HG02970 (cell line): ENCODE results near the gene TNFAIP6.
"Not testable (repeated sequence)": the region's sequence is repeated elsewhere in the genome, so short reads cannot be mapped to it uniquely, and the experiment has no call there.

ENCODE experiments used
- ATAC-seq: cut with Tn5 transposase; IDR thresholded peaks from one replicate; pipeline ENCODE4 v1.9.1; 2021; ENCODE audit warnings: mild to moderate bottlenecking, moderate library complexity, moderate number of reproducible peaks; ENCODE audit not compliant: unreplicated experiment, low FRiP score

Gene TNFAIP6, protein sequence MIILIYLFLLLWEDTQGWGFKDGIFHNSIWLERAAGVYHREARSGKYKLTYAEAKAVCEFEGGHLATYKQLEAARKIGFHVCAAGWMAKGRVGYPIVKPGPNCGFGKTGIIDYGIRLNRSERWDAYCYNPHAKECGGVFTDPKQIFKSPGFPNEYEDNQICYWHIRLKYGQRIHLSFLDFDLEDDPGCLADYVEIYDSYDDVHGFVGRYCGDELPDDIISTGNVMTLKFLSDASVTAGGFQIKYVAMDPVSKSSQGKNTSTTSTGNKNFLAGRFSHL

DNA sequence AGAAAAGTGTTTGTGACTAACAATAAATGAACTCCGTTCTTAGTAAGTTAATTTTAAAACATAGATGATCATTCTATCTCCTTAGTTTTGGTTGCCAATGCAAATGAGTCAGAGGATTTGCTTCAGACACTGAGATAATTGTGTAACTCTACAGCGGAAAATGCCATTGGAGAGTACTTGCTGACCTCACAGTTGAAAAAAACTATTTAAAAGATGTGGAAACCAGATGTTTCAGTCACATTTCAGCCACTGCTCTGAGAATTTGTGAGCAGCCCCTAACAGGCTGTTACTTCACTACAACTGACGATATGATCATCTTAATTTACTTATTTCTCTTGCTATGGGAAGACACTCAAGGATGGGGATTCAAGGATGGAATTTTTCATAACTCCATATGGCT is at the start of gene TNFAIP6:
TSS of gene TNFAIP6 (plus strand) at position 234 of the 400 bp plus-strand sequence. CDS start at position 309, 75 bp downstream.
- ATAC-seq = no peak

DNA sequence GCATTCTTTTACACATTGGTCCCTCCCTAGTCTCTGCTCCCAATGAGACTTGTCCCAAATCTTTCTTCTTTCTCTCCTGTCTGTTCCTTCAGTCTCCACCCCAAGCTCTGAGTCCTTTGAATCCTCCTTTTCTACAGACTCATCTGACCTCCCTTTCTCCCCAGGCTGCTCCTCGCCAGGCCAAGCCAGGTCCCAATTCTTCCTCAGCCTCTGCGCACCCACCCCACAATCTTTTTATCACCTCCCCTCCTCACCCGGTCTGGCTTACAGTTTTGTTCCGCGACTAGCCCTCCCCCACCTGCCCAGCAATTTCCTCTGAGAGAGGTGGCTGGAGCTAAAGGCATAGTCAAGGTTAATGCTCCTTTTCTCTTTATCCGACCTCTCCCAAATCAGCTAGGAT is 47.1 kb upstream of the TNFAIP6 start:
- ATAC-seq = not testable (repeated sequence)

DNA sequence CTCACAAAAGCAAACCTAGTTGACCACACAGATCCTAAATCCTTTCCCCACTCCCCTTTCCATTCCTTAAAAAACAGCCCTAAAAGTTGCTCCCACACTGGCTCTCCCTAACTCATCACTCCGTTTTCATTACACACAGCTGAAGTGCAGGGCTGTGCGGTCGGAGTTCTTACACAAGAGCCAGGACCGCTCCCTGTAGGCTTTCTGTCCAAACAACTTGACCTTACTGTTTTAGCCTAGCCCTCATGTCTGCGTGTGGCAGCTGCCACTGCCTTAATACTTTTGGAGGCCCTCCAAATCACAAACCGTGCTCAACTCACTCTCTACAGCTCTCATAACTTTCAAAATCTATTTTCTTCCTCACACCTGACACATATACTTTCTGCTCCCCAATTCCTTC is 45.0 kb upstream of the TNFAIP6 start:
- ATAC-seq = not testable (repeated sequence)

DNA sequence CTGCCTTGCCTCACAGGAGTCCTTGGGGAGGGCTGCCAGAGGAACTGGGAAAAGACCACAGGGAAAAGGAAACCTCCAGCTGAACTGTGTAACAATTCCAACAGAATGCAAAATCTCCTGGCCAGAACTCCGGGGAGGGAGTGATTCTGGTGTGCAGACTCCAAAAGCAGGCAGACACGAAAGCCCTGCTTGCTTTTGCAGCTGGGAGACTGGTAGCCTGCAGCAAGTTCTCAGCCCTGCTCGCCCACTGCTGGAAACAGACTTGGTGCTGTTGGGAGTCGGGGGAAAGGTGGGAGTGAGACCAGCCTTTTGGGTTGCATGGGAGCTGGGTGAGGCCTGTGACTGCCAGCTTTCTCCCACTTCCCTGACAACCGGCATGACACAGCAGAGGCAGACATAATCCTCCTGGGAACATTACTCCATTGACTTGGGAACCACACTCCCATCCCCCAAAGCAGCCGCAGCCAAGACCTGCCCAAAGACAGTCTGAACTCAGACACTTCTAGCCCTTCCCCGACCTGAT is 42.0 kb upstream of the TNFAIP6 start:
- no peak for ATAC-seq

DNA sequence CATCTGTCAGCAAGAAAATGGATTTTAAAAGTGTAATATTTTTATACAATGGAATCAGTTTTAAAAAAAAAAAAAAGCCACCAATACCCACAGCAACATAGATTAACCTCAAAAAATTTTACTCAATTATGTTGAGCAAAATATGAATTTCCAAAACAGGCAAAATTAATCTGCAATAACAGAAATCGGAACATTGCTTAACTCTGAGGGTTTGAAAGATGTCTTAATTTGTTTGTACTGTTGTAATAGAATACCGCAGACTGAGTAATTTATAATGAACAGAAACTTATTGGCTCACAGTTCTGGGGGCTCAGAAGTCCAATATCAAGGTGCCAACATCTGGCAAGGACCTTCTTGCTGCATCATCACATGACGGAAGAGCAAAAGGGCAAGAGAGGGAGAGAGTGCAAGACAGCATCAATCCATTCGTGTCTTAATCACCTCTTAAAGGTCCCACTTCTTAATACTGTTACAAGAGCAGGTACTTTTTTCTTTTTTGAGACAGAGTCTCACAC is 31.8 kb upstream of the TNFAIP6 start:
- ATAC-seq = no peak

DNA sequence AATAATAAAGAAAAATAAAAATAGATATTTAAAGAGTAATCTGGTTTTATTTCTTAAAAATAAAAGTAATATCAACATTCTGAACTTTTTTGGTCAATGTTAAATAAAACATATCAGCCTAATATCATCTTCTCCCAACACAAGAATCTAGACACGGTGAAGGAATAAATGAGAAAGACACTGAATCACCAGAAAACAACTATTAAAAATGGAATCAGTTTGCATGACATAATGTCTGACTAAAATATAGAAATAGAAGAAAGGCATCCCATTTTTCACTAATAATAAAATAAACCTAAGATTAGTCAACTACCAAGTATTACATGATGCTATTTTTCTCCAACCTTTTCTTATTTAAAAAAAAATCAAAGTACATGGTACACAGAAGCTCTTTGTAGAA is 30.8 kb upstream of the TNFAIP6 start:
- ATAC-seq = no peak

DNA sequence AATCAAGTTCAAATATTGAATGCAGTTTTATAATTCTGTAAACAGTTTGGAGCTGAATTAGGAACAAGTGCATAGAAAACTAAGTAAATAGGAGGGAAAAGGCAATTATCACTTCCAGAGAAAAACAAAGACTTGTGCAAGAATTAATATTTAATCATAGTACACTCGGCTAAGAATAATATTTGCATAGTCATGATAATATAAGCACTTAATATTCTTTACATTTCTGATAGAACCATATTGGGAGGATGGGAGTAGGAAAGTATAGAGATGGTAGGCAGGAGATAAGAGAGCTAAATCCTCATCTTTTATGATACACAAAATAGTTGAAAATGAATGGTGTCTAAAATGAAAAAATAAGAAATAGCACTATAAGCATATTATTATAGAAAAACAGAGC is 27.4 kb upstream of the TNFAIP6 start:
- ATAC-seq = no peak

DNA sequence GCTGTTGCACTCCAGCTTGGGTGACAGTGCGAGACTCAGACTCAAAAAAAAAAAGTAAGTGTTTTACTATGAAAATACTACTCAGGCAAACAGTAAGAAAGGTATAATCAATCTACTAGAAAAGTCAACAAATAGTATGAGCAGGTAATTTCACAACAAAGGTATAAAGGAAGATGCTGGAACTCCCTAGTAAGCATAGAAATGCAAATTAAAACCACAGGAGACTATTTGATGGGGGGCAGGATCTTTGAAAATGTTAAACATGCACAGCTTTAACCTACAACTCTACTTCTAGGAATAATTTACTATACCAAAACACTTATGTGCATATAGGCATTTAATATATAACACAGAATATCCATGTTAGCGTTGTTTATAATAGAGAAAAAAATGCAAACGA is 24.3 kb upstream of the TNFAIP6 start:
- no peak for ATAC-seq

DNA sequence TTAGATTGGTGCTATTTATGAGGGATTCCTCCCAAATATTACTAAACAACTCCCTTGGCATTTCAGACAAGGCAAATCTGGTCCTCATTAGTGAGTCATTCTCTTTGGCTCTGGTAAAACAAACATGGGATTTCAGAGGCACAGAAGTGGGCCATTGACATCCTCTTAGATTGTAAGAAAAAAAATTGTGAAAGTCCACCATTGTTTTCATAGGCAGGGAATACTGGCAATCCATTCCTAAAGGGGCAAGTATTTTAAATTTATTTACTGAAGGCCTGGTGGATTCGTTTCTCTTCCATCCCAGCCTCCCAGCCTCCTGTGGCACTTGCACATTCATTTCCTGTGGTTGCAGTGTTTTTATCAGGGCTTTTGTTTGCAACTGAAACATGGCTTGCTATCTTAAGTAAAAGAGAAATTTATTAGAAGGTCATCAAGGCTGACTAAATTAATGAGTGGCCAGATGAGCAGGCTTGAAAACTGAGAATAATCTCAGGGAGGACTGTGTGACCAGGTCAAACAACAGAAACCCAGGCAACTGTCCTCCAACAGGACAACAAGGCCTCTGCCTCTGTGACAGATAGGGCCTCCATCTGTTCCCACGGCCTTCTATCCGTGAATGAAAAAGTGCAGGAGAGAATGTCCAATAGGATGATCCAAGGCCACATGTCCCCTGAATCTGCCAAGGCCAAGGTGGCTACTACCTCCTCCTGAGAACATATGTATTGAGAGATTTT is 23.1 kb upstream of the TNFAIP6 start:
- ATAC-seq = no peak

DNA sequence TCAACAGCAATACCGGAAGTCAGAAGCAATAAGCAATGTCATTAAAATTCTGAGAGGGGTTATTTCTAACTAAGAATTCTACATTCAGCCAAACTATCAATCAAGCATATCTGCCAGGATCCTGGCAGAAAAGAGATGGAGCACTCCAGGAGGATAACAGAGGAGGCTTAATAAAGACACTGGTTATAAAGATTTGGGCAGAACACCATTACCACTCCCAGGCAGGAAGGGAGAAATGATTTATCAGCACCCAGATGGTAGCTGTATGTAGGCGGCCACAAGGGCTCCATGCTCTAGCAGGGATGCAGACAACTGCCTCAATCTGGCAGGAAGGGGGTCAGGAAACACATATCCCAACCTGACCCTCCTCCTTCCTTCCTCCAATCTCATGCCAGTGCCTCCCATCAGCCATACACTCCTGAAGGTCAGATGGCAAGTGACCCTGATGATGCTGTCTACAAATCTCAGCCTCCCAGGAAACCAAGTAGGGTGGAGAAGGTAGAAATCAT is 20.5 kb upstream of the TNFAIP6 start:
- ATAC-seq = no peak

DNA sequence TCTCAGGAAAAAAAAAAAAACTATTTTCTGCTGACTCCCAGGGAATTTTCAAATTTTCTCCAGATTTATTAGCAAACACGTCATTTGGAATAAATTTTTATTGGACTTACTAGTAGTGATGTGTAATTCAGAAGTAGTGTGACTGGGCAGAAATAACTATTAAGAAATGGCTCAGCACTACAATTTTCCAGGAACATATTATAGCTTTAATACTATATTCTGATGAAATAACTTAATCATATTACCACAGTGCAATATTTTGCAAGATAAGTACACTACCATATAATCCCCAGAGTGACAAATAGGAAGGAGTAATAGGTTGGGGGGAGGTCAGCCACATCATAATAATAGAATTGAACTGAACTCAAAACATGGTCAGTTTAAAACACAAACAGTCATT is 19.7 kb upstream of the TNFAIP6 start:
- no peak for ATAC-seq

DNA sequence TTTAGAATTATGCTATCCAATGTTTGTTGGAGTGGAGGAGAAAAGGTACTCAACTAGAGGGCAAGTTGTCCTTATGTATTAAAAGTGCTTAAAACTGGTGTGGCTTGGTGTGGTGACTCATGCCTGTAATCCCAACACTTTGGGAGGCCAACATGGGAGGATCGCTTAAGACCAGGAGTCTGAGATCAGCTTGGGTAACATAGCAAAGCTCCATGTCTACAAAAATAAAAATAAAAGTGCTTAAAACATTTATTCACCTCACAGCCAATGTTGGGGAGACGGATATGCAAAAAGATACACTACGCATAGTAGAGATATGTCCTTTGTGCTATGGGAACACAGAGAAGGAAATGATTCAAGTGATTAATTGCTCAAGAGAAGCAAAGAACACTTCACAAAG is 19.3 kb upstream of the TNFAIP6 start:
- ATAC-seq = no peak

DNA sequence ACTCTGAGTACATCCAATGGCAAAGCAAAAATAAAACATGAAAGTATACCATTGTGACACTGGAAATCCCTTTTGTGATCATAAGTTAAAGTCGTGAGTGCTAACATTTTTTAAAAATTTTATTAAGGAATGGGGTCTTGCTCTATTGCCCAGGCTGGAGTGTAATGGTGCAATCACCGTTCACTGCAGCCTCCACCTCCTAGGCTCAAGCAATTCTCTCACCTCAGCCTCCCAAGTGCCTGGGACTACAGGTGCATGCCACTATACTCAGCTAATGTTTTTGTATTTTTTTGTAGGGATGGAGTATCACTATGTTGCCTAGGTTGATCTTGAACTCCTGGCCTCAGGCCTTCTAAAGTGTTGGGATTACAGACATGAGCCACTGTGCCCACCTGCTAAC is 14.3 kb upstream of the TNFAIP6 start:
- no peak for ATAC-seq

DNA sequence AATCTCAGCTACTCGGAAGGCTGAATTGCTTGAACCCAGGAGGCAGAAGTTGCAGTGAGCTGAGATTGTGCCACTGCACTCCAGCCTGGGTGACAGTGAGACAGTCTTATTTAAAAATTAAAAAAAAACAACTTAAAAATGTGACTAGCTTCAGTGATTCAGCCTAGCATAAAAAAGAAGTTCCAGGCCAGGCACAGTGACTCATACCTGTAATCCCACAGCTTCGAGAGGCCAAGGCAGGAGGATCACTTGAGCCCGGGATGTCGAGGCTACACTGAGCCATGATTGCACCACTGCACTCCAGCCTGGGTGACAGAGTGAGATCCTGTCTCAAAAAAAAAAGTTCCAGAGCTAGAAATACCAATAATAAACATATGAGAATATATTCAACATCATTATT is 13.2 kb upstream of the TNFAIP6 start:
- ATAC-seq = not testable (repeated sequence)

DNA sequence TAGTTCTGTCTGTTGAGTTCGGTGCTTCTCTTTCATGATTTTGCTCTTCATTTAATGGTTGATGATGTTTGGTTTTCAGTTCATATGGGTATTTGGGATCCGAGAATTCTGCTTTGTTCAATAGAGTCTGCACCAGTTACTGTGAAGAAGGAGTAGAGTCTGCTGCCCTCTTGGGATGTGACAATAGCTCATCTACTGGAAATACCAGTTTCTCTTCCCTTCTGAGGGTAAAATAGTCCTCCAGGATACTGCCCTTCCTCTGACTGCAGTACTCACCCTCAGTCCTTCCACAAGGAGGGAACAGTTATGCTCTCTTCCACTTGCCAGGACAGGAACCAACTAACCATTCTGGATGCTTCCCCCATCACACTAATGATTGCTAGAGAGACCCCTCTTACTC is 12.5 kb upstream of the TNFAIP6 start:
- no peak for ATAC-seq

DNA sequence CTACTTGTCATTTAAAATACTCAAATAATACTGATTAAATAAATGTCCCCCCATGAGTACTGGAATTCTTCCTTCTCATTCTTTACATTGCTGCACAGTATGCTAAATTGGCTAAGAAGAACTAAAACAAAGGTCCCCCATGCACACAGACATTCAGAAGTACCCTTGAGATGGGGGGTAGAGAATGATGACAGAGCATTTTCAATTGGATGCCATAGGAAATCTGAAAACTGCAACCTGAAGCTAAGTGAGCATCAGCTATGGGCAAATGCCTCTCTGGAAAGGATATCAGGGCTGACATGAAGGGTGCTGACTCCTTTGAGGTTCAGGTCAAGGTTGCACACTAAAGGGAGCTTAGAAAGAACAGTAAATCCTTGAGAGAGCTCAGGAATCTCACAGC is 10.1 kb upstream of the TNFAIP6 start:
- ATAC-seq = no peak

DNA sequence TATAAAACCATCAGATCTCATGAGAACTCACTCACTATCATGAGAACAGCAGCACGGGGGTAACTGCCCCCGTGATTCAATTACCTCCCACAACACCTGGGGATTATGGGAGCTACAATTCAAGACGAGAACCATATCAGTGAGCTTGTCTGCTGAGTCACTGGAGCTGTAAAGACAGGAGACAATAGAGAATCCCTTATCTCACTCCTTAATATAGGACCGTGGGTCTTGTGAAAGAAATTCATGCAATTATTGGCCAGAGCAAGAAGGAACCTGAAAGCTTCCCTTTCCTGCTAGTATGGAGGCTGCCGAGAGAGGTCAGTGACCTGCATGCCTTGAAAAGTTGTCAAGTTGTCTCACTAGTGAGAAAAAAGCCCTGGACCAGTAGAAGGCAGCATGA is 9.5 kb upstream of the TNFAIP6 start:
- no peak for ATAC-seq

DNA sequence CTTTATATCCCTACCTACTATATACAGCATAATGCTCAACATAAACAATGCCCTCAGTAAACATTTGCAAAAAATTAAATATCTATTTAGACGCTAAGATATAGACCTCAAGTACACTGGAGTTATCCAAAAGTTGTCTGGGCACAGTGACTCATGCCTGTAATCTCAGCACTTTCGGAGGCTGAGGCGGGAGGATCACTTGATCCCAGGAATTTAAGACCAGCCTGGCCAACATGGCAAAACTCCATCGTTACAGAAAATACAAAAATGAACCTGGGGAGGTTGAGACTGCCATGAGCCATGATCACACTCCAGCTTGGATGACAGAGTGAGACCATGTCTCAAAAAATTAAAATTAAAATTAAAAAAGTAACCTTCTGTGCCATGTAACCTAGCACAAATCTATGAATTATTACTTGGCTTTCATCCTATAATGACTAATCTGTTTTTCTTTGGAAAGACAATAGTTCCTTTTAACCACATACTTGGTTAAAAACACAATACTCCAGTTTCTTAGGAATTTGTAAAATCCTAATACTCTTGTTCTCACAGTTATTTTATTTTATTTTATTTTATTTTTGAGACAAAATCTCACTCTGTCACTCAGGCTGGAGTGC is 6.7 kb upstream of the TNFAIP6 start:
- ATAC-seq = no peak

DNA sequence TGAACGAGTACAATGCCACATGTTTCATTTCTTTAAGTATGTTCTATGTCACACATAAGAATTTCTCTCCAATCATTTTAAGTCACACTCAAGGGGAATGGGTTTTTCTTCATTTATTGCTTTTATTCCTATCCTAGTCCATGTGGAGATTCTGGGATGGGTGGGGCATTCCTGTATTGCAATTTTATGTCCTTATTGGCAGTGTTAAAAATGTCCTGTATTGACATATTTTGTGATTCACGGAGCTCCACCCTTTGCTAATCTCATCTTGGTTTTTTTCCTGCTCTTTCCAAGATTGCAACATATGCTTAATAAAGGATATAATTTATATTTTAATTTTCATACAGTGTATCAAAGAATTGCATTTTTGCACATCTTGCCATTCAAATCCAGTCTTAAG is 3.4 kb upstream of the TNFAIP6 start:
- ATAC-seq = no peak

DNA sequence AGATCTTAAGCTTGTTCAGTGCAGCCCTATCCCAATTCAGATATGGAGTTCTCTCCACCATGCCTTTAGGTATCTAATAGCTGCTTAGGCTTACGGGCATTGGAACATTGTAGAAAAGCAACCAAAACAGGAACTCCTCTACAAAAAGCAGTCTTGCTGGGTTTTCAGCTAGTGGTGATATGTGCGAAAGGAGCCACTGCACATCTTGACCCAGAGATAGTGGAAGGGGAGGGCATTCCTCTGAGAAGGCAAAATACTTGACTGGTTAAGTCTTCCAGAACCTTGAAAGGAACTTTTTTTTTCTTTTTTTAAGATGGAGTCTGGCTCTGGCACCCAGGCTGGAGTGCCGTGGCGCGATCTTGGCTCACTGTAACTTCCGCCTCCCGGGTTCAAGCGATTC is 2.6 kb upstream of the TNFAIP6 start:
- ATAC-seq = no peak
